HG03457 (cell line): ENCODE results near the gene NR4A1.

Experiments used
- ATAC-seq: cut with Tn5 transposase; IDR thresholded peaks from one replicate; pipeline ENCODE4 v1.9.1; 2021; ENCODE audit warnings: moderate number of reproducible peaks; ENCODE audit not compliant: unreplicated experiment

Gene NR4A1

GRCh38 chr12:52050758-52051541 lies at the start of gene NR4A1:
Gene NR4A1, plus strand, starts transcription at chr12:52051442. Its CDS starts 2,887 bp downstream, at chr12:52054329.
- ATAC-seq, result peak; percentile 47

DNA sequence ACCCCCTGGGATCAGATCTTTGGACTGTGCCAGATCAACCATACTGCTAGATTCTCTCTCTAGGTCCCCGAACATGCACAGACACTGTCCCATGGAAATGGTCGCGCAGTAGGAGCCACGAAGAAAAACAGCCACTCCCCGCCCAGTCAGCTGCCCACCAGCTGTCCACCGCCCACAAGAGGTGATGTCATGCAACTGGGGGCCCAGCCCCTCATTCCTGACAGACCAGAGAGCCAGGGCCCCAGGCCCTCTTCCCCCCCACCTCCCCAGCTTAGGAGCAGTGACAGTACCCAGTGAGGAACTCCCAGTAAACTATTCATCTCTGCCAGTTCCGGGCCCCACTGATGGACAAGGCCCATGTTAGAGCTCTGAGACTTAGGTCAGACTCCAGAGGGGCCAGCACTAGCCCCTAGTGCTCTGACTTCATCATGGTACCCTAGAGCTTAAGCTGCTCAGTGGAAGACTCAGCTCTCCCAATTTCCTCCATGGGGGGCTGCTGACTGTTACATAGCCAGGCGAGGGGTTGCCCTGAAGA lies 48.2 kb upstream of the NR4A1 start:
- no peak for ATAC-seq

DNA sequence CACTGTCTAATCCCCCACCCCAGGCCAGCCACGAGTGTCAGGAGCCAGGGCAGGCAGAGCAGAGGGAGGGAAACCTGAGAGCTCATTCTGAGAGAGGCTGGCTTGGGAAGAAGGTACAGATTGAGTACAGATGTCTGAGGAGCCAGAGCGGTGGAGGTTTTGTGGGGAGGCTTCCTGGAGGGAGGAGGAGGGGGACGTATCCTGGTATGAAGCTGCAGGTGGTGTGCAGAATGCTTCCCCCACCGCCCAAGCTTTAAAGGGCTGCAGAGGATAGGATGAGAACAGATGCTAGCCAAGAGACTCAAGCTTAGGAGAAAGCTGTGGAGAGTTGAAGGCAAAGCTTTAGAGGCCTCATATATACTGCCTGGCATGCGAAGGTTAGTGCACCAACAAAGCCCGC lies 47.7 kb upstream of the NR4A1 start:
- no peak for ATAC-seq

GRCh38 chr12:52004042-52004648 lies 47.1 kb upstream of the NR4A1 start:
- no peak for ATAC-seq

DNA sequence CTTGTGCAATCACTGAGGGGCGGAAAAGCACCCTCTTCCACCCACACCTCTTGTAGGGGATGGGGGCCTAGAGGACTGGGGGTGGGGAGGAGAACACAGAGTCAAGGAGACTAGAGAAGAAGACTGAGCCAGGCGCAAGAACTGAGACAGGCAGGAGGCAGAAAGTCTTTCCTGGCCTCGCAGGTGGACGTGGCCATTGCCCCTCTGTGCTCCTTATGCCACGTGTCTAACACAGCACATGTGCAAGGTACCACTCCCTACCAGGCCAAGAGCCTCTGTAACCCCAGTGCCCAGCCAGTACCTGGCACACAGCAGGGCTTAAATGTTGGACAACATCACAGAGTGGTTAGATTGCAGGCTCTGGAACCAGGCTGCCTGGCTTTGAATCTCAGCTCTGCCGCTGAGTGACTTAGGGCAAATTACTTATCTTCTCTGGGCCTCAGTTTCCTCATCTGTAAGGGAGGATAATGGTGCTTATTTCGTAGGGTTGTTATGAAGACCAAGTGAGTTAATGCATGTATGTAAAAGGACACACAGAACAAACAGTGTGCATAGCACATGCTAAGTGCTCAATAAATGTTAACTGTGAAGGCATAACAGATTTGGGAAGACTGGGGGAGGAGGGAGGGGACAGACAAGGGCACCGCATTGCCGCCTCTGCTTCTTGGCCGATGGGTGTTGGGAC lies 45.9 kb upstream of the NR4A1 start:
- ATAC-seq, result no peak

DNA sequence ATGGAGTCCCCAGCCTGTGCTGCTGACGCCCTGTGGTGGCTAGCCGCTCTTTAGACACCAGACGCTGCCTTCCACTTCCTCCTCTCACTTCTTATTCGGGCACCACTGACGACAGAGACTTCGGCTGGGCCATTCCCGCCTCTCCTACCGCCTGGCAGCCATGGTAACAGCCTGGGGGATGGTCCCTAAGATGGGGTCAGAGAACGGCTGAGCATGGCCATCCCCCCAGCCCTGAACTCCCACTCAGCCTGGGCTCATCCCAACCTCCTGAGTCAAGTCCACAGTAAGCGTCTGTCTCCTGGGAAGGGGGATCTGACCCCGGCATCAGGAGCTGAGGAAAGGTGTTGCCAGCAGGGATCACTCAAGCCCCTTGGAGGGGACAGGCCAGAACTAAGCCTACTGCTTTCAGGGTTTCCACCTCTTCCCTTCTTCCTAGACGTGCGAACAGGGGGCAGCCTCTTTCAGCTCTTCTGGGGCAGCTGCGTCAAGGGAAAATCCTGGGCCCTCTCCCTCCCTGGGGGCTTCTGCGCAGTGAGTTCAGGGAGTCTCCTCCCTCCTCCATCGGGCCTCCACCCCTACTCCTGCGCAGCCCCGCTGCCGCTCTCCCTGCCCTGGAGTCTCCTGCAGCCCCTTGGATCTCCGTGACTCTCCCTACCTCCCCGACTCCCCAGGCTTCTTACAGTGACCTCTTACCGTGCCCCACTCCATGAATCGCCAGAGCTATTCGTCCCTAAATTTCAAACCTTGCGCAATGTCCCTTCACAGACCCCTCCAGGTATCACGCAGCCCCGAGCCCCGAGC lies 45.1 kb upstream of the NR4A1 start:
- ATAC-seq, result no peak

DNA sequence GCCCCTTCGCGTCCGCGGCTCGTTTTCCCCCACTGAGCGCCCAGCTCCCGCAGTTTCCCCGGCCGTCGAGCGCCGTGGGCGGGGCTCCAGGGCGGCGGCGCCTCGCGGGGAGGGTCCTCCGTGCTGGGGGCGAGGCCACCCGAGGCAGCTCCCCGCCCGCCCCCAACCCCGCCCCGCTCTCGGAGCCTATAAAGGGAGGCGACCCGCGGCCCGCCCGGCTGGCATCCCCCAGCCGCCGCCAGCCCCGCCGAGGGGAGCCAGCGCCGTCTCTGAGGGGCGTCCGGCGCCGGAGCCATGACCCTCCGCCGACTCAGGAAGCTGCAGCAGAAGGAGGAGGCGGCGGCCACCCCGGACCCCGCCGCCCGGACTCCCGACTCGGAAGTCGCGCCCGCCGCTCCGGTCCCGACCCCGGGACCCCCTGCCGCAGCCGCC lies 44.5 kb upstream of the NR4A1 start, which contains the start of gene TAMALIN:
Gene TAMALIN (plus strand): TSS at position 221 of the 432 bp plus-strand sequence. CDS start 74 bp downstream, at position 295.
- no peak for ATAC-seq

- ATAC-seq, result no peak
Observed at GRCh38 chr12:52007158-52007921, 43.9 kb upstream of the NR4A1 start.

DNA sequence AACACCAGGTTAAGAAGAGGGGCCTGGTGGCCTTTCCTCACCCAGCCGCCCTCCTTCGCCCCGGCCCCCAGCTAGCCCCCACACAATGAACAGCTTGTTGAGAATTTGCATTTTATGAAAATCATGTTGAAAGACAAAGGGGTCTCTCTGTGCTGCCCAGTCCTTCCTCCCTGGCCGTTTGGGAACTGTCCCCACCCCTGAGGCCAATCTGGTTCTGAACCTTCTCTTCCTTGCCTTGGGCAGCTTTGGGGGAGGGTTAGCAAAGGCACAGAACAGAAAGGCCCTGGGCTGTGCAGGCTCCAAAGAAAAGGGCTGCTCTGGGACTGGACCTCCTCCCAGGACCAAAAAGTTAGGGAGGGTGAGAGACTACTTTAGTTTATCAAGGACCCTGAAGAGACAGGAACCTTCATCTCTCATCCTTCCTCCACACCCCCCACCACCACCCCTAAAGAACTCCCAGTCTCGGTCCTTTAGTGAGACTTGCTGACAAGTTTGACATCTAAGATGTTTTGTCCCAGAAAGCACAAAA lies 43.2 kb upstream of the NR4A1 start:
- ATAC-seq, result no peak

- ATAC-seq, result no peak
Observed at GRCh38 chr12:52009081-52009751, 42.0 kb upstream of the NR4A1 start.

- no peak for ATAC-seq
Observed at GRCh38 chr12:52010152-52010622, 41.1 kb upstream of the NR4A1 start.

DNA sequence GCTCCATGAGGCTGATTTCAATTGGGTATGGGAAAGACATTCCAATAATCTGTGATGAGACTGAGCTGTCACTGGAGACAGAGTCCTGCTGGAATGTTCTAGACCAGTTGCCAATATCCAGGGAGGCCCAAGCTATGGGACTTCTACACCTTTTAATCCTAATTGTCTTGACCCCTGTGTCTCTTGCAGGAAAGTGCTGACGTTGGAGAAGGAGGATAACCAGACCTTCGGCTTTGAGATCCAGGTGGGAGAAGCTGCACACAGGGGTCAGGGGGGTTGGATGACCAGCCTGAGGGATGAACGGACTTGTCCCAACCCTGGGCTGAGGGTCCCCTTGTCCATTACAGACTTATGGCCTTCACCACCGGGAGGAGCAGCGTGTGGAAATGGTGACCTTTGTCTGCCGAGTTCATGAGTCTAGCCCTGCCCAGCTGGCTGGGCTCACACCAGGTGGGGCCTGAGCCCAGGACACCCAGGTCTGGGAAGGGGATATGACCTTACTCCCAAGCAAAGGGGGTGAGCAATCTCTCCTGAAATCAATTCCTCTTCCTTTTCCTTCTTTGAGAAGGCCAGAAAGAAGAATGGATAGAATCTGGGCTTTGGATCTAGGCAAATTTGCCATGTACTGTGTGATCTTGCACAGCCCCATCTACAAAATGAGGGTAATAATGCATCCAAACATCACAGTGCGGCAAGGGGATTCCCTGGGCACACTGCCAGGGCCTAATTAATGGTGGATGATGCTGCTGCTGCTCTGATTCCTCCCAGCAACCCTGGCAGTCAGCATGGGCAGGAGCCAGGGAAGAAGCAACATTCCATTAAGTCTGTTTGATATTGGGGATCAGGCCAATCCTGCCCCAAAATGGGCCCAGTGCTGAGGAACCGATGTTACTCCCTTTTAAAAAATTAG lies 40.3 kb upstream of the NR4A1 start:
- ATAC-seq, result no peak

GRCh38 chr12:52011602-52012214 lies 39.5 kb upstream of the NR4A1 start:
- no peak for ATAC-seq

DNA sequence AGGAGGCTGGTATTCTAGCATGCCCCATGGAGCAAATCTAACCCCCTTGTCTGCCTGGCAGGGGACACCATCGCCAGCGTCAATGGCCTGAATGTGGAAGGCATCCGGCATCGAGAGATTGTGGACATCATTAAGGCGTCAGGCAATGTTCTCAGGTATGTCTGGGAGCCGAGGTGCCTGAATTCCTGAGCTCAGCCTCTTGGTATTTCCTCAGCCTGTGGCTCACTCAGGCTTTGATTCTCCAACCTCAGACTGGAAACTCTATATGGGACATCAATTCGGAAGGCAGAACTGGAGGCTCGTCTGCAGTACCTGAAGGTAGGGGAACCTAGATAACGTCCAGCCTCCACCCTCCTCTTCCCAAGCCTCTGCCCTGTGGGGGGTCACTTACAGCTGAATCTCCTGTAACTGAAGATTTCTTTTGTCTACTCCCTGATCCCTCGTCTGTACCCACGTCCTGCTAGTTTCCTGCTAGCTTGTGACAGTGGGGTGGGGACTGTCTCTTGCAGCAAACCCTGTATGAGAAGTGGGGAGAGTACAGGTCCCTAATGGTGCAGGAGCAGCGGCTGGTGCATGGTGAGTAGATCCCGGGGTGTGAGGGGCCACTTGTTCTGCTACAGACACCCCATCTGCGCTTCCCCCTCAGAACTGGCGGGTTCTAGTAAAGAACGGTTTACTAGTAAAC lies 37.5 kb upstream of the NR4A1 start:
- ATAC-seq, result no peak

DNA sequence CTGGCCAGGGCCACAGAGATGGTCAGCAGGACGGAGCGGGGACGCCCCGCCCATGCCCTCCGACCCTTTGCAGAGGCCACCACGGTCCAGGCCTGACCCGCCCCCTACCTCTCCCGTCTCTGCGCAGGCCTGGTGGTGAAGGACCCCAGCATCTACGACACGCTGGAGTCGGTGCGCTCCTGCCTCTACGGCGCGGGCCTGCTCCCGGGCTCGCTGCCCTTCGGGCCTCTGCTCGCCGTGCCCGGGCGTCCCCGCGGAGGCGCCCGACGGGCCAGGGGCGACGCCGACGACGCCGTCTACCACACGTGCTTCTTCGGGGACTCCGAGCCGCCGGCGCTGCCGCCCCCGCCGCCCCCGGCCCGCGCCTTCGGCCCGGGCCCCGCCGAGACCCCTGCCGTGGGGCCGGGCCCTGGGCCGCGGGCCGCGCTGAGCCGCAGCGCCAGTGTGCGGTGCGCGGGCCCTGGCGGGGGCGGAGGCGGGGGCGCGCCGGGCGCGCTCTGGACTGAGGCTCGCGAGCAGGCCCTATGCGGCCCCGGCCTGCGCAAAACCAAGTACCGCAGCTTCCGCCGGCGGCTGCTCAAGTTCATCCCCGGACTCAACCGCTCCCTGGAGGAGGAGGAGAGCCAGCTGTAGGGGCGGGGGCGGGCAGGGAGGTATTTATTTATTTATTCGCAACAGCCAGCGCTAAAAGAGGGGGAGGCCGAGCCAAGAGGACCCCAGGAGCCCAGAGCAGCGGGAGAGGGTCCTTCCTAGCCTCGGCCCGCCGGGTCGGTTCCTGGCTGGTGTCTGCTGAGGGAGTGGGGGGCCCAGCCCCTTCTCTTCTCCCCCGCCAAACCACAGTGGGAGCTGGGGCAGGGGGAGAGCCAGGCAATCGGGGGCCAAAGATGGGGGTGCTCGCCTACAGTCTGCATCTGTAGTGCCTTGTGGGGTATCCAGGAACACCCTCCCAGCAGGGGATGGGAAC lies 36.4 kb upstream of the NR4A1 start:
- no peak for ATAC-seq

DNA sequence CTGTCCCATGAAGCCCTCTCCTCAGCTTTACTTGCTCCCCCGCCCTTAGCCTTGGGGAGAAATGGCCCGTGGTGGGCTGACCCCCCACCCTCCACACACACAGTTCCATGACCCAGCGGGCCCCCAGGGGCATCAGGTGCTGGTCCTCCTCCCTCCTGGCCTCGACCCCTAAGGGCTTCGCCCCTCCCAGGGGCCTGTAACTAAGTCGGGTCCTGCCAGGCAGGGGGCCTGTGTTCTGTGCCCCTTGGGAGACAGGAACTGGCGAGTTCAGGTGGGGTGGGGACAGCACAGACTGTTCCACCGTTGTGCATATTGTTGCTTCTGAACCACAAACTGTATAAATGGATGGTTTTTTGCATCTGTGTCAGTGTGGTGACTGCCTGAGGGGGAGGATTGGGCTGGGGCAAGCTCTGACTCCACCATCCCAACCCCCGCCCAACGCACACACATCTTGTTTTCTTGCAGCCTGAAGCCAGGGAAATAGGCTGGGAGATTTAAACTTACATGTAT lies 35.7 kb upstream of the NR4A1 start:
- no peak for ATAC-seq
